Hepatocyte (in vitro differentiated cells): ENCODE data around the gene ETHE1.

ENCODE experiments used
- EZH2 ChIP-seq: fragments of 200-600 bp; sonication (generic); IDR thresholded peaks from 2 replicates; pipeline ENCODE4 v1.6.1; 2016; ENCODE audit warnings: antibody characterized with exemption, mild to moderate bottlenecking, borderline replicate concordance
- TF ChIP-seq, protein P1 (sequence below): fragments of 200-600 bp; sonication (generic); IDR thresholded peaks from 2 replicates; pipeline ENCODE4 v1.5.1; 2016; ENCODE audit warnings: antibody characterized with exemption, mild to moderate bottlenecking; ENCODE audit not compliant: poor library complexity

GRCh38 chr19:43574424-43575155 is 47.6 kb upstream of the ETHE1 start:
- TF ChIP-seq, protein P1, sequence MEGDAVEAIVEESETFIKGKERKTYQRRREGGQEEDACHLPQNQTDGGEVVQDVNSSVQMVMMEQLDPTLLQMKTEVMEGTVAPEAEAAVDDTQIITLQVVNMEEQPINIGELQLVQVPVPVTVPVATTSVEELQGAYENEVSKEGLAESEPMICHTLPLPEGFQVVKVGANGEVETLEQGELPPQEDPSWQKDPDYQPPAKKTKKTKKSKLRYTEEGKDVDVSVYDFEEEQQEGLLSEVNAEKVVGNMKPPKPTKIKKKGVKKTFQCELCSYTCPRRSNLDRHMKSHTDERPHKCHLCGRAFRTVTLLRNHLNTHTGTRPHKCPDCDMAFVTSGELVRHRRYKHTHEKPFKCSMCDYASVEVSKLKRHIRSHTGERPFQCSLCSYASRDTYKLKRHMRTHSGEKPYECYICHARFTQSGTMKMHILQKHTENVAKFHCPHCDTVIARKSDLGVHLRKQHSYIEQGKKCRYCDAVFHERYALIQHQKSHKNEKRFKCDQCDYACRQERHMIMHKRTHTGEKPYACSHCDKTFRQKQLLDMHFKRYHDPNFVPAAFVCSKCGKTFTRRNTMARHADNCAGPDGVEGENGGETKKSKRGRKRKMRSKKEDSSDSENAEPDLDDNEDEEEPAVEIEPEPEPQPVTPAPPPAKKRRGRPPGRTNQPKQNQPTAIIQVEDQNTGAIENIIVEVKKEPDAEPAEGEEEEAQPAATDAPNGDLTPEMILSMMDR, result no peak
- TF ChIP-seq EZH2, result no peak
